HL-60 (cell line): ENCODE measurements around the gene PKD1.

ENCODE experiments used
- CTCF ChIP-seq: IDR thresholded peaks from one replicate; pipeline ENCODE4 v1.5.1; 2011; ENCODE audit warnings: low read length, control low read depth, inconsistent platforms; ENCODE audit not compliant: insufficient read depth
- POLR2AphosphoS5 ChIP-seq: IDR thresholded peaks from 2 replicates; pipeline ENCODE4 v1.6.1; 2012; ENCODE audit warnings: low read depth
- REST ChIP-seq: IDR thresholded peaks from 2 replicates; pipeline ENCODE4 v1.6.1; 2012; ENCODE audit warnings: low read depth; ENCODE audit not compliant: insufficient replicate concordance

GRCh38 chr16:2083876-2084780 is 51.6 kb downstream of the PKD1 start:
- TF ChIP-seq REST, result no peak
- TF ChIP-seq CTCF, result no peak
- TF ChIP-seq POLR2AphosphoS5, result no peak
